ENCODE results near the gene CALCR.

DNA sequence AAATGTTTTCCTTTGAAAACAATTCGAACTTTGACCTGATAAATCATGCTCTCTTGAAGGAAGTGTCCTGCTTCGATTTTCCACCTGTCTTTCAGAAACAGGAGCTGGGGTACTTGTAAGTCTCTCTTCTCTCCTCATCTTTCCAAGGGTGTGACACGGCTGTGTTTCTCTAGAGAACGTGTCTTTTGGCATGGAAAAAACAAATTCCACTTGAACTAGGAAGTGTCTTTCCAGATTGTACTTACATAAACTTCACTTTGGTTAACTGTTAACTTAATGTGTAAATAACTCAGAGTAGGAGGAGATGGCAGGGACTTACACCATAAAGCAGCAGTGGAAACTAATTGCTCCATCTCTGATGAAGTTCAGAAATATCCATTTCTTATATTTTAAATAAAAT is 4.2 kb upstream of the CALCR start:
- TF ChIP-seq, protein P1, sequence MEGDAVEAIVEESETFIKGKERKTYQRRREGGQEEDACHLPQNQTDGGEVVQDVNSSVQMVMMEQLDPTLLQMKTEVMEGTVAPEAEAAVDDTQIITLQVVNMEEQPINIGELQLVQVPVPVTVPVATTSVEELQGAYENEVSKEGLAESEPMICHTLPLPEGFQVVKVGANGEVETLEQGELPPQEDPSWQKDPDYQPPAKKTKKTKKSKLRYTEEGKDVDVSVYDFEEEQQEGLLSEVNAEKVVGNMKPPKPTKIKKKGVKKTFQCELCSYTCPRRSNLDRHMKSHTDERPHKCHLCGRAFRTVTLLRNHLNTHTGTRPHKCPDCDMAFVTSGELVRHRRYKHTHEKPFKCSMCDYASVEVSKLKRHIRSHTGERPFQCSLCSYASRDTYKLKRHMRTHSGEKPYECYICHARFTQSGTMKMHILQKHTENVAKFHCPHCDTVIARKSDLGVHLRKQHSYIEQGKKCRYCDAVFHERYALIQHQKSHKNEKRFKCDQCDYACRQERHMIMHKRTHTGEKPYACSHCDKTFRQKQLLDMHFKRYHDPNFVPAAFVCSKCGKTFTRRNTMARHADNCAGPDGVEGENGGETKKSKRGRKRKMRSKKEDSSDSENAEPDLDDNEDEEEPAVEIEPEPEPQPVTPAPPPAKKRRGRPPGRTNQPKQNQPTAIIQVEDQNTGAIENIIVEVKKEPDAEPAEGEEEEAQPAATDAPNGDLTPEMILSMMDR (IDR thresholded peaks at IDR 0.05), result no peak
- no peak for TF ChIP-seq POLR2A (IDR thresholded peaks at IDR 0.05)

Measured in prostate gland (tissue), 2 donors.